ENCODE results near the gene MED26. TPM values are rescaled to one million over a fixed set of nuclear protein-coding genes. Genes with fewer than 3 reads are reported as not detected.
"Not testable (repeated sequence)": the region's sequence is repeated elsewhere in the genome, so short reads cannot be mapped to it uniquely, and the experiment has no call there.

Gene MED26
- total RNA-seq, 1 donor from 2014 or later = 11.3 TPM

GRCh38 chr19:16564842-16565241 is 63.2 kb downstream of the MED26 start:
- DNase-seq (ENCODE audit: extremely low spot score in 2 of 2) = no peak
- no peak overlapping the region for H3K27ac ChIP-seq
- intact Hi-C loops (cut with DNase I) = no loop called here
- H3K4me3 ChIP-seq = no peak overlapping the region
- TF ChIP-seq POLR2AphosphoS5 (IDR thresholded peaks at IDR 0.05; ENCODE audit: insufficient read depth in 1 of 2, low read depth in 1 of 2) = no peak
- peaks cover 5% of the 10 kb centered on the region for H3K4me1 ChIP-seq
- H3K9me3 ChIP-seq = no peaks in the 10 kb centered on the region
- H3K36me3 ChIP-seq = peaks cover 0 to 60% of the 10 kb centered on the region in 2 donors
- no peaks in the 10 kb centered on the region for H3K27me3 ChIP-seq

- no peak for DNase-seq (ENCODE audit: extremely low spot score in 2 of 2)
- no peaks in the 10 kb centered on the region for H3K27me3 ChIP-seq
- no peak overlapping the region for H3K27ac ChIP-seq
- TF ChIP-seq, protein P1, sequence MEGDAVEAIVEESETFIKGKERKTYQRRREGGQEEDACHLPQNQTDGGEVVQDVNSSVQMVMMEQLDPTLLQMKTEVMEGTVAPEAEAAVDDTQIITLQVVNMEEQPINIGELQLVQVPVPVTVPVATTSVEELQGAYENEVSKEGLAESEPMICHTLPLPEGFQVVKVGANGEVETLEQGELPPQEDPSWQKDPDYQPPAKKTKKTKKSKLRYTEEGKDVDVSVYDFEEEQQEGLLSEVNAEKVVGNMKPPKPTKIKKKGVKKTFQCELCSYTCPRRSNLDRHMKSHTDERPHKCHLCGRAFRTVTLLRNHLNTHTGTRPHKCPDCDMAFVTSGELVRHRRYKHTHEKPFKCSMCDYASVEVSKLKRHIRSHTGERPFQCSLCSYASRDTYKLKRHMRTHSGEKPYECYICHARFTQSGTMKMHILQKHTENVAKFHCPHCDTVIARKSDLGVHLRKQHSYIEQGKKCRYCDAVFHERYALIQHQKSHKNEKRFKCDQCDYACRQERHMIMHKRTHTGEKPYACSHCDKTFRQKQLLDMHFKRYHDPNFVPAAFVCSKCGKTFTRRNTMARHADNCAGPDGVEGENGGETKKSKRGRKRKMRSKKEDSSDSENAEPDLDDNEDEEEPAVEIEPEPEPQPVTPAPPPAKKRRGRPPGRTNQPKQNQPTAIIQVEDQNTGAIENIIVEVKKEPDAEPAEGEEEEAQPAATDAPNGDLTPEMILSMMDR (IDR thresholded peaks at IDR 0.05) = no peak
- no peak for TF ChIP-seq POLR2AphosphoS5 (IDR thresholded peaks at IDR 0.05; ENCODE audit: insufficient read depth in 1 of 2, low read depth in 1 of 2)
- no peak for TF ChIP-seq POLR2A (IDR thresholded peaks at IDR 0.05)
- H3K4me1 ChIP-seq = no peaks in the 10 kb centered on the region
- H3K36me3 ChIP-seq = peaks cover 0 to 54% of the 10 kb centered on the region in 2 donors
- no peak overlapping the region for H3K4me3 ChIP-seq
- intact Hi-C loops (cut with DNase I) = no loop called here
- no peaks in the 10 kb centered on the region for H3K9me3 ChIP-seq
Measured at GRCh38 chr19:16562608-16563025, 65.4 kb downstream of the MED26 start.

DNA sequence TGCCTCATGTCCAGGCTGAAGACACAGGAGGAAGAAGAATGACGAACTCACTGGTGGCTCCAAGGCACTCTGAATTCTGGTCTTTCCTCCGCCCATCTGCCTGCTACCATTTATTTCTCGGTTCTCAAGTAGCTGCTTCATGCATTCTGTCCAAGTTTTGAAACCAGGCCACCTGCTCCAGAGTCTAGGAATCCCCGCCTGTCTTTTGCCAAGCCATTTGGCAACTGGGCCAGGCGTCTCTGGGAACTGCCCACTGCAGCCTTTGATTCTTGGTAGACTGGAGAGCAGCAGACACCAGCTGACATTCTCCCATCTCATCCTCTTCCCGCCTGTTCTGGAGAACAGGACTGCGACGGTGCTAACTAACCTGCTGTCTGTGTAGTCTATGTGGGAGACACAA is 66.6 kb downstream of the MED26 start:
- H3K27ac ChIP-seq = no peak overlapping the region
- H3K36me3 ChIP-seq = peaks cover 0 to 46% of the 10 kb centered on the region in 2 donors
- no peaks in the 10 kb centered on the region for H3K4me1 ChIP-seq
- no peaks in the 10 kb centered on the region for H3K9me3 ChIP-seq
- intact Hi-C loops (cut with DNase I) = no loop called here
- TF ChIP-seq, protein P1 (IDR thresholded peaks at IDR 0.05) = no peak
- TF ChIP-seq POLR2A (IDR thresholded peaks at IDR 0.05) (no peak), POLR2AphosphoS5 (IDR thresholded peaks at IDR 0.05; ENCODE audit: insufficient read depth in 1 of 2, low read depth in 1 of 2) (no peak)
- H3K27me3 ChIP-seq = no peaks in the 10 kb centered on the region
- no peak for DNase-seq (ENCODE audit: extremely low spot score in 2 of 2)
- no peak overlapping the region for H3K4me3 ChIP-seq

DNA sequence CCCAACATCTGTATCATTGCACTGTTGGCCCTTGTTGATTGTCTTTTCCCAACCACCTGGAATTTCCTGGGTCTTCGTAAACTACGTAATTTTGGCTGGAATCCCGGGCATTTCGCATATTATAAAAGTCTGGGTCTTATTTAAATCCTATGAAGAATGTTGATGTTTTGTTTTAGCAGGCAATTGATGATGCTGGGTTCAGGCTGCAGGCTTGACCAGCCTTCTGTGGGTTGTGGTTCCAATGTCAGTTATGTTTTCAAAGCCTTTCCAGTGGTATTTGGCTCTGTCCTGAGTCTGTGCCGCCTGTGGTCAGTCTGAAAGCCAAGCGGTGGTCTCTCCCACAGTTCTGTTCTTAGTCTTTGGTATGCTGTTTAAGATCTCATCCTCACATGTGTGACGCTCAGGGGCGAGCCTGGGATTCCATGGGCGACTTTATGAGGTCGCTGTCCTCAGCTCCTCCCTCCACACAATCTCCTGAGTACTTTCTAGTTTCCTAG is 68.2 kb downstream of the MED26 start:
- Histone ChIP-seq H3K9me3 (no peaks in the 10 kb centered on the region), H3K4me3 (no peak overlapping the region), H3K27me3 (no peaks in the 10 kb centered on the region), H3K4me1 (no peaks in the 10 kb centered on the region), H3K36me3 (peaks cover 0 to 44% of the 10 kb centered on the region in 2 donors), H3K27ac (no peak overlapping the region)
- TF ChIP-seq, protein P1 (IDR thresholded peaks at IDR 0.05) = no peak
- TF ChIP-seq POLR2AphosphoS5 (IDR thresholded peaks at IDR 0.05; ENCODE audit: insufficient read depth in 1 of 2, low read depth in 1 of 2) = no peak
- no peak for TF ChIP-seq POLR2A (IDR thresholded peaks at IDR 0.05)
- no peak for DNase-seq (ENCODE audit: extremely low spot score in 2 of 2)
- intact Hi-C loops (cut with DNase I) = no loop called here

DNA sequence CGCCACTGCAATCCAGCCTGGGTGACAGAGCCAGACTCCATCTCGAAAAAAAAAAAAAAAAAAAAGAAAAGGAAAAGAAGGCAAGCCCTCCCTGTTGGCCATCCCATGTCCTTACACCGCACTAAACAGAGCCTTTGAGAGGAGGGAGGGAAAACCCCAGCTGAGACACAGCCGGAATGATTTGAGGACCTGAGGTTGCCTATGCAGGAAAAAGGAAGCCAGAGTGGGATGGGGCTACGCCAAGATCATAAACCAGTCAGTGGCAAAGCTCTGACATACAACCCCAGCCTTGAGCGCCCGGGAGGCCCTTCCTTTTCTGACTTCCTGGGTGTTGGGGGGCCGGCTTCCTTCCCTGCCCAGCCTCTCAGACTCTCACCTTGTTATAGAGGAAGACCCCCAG is 73.2 kb downstream of the MED26 start:
- H3K4me1 ChIP-seq = no peaks in the 10 kb centered on the region
- no peaks in the 10 kb centered on the region for H3K9me3 ChIP-seq
- TF ChIP-seq POLR2AphosphoS5 (IDR thresholded peaks at IDR 0.05; ENCODE audit: insufficient read depth in 1 of 2, low read depth in 1 of 2) (no peak), POLR2A (IDR thresholded peaks at IDR 0.05) (no peak)
- TF ChIP-seq, protein P1 (IDR thresholded peaks at IDR 0.05) = no peak
- intact Hi-C loops (cut with DNase I) = no loop called here
- H3K36me3 ChIP-seq = peaks cover 0 to 40% of the 10 kb centered on the region in 2 donors
- H3K4me3 ChIP-seq = no peak overlapping the region
- H3K27me3 ChIP-seq = no peaks in the 10 kb centered on the region
- DNase-seq (ENCODE audit: extremely low spot score in 2 of 2) = no peak
- no peak overlapping the region for H3K27ac ChIP-seq

GRCh38 chr19:16551902-16552301 is 76.1 kb downstream of the MED26 start:
- H3K36me3 ChIP-seq = peaks cover 0 to 40% of the 10 kb centered on the region in 2 donors
- not testable (repeated sequence) for H3K27me3 ChIP-seq, H3K27ac ChIP-seq

More at GRCh38 chr19:16551902-16552301, 76.1 kb downstream of the MED26 start:
- H3K4me1 ChIP-seq; H3K9me3 ChIP-seq; DNase-seq (ENCODE audit: extremely low spot score in 2 of 2); H3K4me3 ChIP-seq; intact Hi-C loops (cut with DNase I): not testable (repeated sequence)

All from vagina (tissue), 2 donors.